GF-D8 (cell line): Measurements from ENCODE around the gene CX3CR1.

Experiments
- DNase-seq: peaks from one replicate; lab custom pipeline; 2025; lab: John Stamatoyannopoulos, UW

CX3CR1 gene

GRCh38 chr3:39222939-39223338, 56.9 kb downstream of the CX3CR1 start:
- DNase-seq = no peak

GRCh38 chr3:39222462-39222861, 57.4 kb downstream of the CX3CR1 start:
- DNase-seq = no peak

DNA sequence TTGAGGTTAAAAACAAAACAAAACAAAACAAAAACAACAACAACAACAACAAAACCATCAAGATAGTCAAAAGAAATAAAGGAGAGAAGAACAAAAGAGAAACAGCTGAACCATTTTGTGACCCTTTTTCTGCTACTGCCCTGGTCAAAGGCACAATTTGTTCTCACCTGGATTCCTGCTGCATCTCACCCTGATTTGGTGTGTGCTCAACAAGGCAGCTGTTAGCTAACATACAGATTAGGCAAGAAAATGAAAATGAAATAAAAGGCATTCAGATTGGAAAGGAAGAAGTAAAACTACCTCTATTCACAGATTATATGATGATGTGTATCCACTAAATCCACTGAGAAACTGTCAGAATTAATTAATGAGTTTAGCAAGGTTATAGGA, 58.7 kb downstream of the CX3CR1 start:
- no peak for DNase-seq

DNA sequence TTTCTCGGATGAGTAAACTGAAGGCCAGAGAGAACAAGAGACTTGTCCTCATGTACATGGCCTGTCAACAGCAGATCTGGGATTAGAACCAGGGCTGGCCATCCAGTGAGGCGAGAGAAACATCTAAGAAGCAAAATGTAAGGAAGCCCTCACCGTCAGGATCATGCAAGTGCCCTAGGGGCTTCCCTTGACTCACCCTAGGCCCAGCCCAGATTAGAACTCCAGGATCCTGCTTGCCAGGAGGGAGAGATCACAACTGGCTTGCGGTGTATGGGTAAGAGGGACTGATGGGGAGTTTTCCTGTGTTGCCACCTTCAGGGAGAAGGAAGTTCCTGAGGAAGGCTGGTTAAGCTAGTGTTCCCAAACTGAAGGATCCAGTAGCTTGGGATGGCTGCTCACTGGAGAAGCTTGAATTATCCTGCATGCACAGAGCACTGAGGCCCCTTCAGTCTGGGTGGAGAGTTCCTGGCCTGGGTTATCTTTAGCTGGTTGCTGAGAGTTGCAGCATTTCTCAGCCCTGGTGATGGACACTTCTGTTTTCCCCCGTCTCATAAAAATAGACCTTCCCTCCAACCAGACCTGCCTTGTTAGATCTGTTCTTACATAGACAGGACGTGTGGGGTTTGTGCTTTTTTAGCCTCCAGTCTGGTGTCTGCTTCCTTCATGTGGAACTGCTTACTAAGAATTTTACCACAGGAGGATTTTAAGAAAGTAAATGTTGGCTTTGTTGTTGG, 59.3 kb downstream of the CX3CR1 start:
- no peak for DNase-seq

- no peak for DNase-seq
Observed at GRCh38 chr3:39219702-39220101, 60.1 kb downstream of the CX3CR1 start.

- peak; percentile 43 for DNase-seq
Observed at GRCh38 chr3:39216176-39216790, 63.6 kb downstream of the CX3CR1 start.

GRCh38 chr3:39213613-39214012, 66.2 kb downstream of the CX3CR1 start:
- DNase-seq = no peak
